ENCODE measurements around the gene DPH3.

DNA sequence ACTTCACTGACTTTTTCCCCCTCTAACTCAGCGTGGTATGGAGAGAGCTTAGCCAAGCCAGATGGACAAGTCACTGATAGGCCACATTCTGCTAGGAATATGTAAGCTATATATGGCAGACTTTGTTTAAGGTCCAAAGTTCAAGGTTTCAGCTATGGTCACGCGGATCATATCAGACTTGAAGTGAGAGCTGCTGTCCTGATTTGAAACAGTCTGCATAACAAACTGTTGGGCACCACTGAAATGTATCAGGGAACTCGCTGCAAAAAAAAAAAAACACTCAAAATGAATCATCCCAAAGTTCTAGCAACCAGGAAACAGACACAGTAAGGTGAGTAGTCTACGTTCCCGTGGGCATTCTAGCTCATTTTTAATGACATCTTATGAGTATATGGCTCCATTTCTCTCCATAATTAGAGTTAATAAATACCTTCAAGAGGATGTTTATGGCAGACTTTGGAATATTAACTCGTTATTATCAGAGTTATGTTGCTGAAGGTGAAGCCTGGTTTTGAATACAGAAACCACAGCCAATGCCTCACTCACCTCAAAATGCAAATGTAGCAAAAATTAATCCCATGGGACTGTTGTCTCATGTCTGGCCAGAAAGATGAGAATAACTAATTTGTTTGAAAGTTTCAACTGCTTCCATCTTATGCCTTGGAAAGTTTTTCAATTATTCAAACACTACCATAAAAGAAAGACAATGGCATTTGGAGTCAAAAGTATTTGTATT is 12.3 kb downstream of the DPH3 start:
- no peak for TF ChIP-seq CTCF (IDR thresholded peaks at IDR 0.05)
- TF ChIP-seq POLR2A (IDR thresholded peaks at IDR 0.05), result no peak
